Activated B cell treated with CpG ODN at 0.5 μM for 24 hours (primary cell): ENCODE results near the gene SAE1. TPM values are rescaled to one million over a fixed set of nuclear protein-coding genes. Genes with fewer than 3 reads are reported as not detected.

Source experiments
- ATAC-seq: fragments of 200-7000 bp; cut with Tn5 transposase; one replicate; pipeline ENCODE4 v1.10.0; 2021; ENCODE audit warnings: low read depth, mild to moderate bottlenecking, moderate library complexity
- CTCF ChIA-PET: fragments of 350-600 bp; sonication (Branson Sonifier 250); formaldehyde crosslinking; loops from one replicate; lab custom pipeline; 2021; ENCODE audit warnings: antibody characterized with exemption; lab: Charles Lee
- POLR2A ChIA-PET: fragments of 350-600 bp; sonication (Branson Sonifier 250); formaldehyde crosslinking; loops from one replicate; lab custom pipeline; 2021; ENCODE audit warnings: antibody characterized with exemption; lab: Charles Lee
- DNase-seq: peaks from one replicate; pipeline ENCODE4 v3.0.0; 2022
- H3K27ac Mint-ChIP-seq: one replicate; pipeline ENCODE4 v1.8.0; 2020; ENCODE audit warnings: mixed read lengths
- H3K27me3 Mint-ChIP-seq: one replicate; pipeline ENCODE4 v1.8.0; 2021; ENCODE audit warnings: mixed read lengths
- H3K36me3 Mint-ChIP-seq: one replicate; pipeline ENCODE4 v1.8.0; 2021; ENCODE audit warnings: low read depth, mixed read lengths
- H3K4me1 Mint-ChIP-seq: one replicate; pipeline ENCODE4 v1.8.0; 2021; ENCODE audit warnings: mixed read lengths
- H3K4me3 Mint-ChIP-seq: one replicate; pipeline ENCODE4 v1.8.0; 2020; ENCODE audit warnings: mild to moderate bottlenecking, mixed read lengths
- H3K9me3 Mint-ChIP-seq: one replicate; pipeline ENCODE4 v1.8.0; 2020; ENCODE audit warnings: mixed read lengths
- intact Hi-C: fragments of 100-400 bp; cut with micrococcal nuclease; formaldehyde crosslinking; loops from one replicate; pipeline ENCODE4 v1.15.1; 2024
- total RNA-seq: library from RNA; stranded (reverse); gene quantifications from 2 replicates; pipeline ENCODE4 v1.2.3, GENCODE V29; 2022
- TF ChIP-seq, protein P1 (sequence below): fragments of 200-600 bp; IDR thresholded peaks from one replicate; pipeline ENCODE4 v1.8.0; 2022; ENCODE audit warnings: antibody characterized with exemption, mild to moderate bottlenecking

Gene SAE1
- total RNA-seq, 1 donor from 2014 or later = 67.4 TPM

DNA sequence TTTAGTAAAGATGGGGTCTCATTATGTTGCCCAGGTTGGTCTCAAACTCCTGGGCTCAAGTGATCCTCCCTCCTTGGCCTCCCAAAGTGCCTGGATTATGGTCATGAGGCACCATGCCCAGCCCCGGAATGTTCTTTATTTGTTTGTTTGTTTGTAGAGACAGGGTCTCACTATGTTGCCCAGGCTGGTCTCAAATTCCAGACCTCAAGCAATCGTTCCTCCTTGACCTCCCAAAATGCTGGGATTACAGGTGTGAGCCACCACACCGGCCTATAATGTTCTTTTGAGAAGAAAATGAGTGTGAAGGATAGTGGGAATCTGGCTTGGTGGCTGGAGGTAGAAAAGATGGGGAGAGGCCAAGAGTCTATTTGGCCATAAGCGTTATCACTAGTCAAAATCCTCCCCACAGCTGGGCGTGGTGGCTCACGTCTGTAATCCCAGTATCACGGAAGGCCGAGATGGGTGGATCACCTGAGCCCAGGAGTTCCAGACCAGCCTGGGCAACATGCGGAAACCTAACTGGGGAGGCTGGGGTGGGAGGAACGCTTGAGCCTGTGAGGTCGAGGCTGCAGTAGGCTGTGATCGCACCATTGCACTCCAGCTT lies 105.5 kb downstream of the SAE1 start:
- intact Hi-C loops = no loop called here
- Mint-ChIP-seq H3K27ac (no peak overlapping the region), H3K4me3 (no peak overlapping the region), H3K36me3 (no peaks in the 10 kb centered on the region), H3K9me3 (no peaks in the 10 kb centered on the region), H3K27me3 (no peaks in the 10 kb centered on the region), H3K4me1 (peaks cover 30% of the 10 kb centered on the region)
- ATAC-seq (no peak), DNase-seq (no peak)
- ChIA-PET POLR2A (interaction anchor here (0.6 to 6.2 kb wide), 3 partner anchors 9 to 418 kb away, joined by 6 to 61 read pairs (median 8); no protein-coding TSS in a partner anchor), CTCF (interaction anchor here (1.0 kb wide), 1 partner anchor 25 kb away, joined by 5 read pairs; no protein-coding TSS in a partner anchor)
- TF ChIP-seq, protein P1, sequence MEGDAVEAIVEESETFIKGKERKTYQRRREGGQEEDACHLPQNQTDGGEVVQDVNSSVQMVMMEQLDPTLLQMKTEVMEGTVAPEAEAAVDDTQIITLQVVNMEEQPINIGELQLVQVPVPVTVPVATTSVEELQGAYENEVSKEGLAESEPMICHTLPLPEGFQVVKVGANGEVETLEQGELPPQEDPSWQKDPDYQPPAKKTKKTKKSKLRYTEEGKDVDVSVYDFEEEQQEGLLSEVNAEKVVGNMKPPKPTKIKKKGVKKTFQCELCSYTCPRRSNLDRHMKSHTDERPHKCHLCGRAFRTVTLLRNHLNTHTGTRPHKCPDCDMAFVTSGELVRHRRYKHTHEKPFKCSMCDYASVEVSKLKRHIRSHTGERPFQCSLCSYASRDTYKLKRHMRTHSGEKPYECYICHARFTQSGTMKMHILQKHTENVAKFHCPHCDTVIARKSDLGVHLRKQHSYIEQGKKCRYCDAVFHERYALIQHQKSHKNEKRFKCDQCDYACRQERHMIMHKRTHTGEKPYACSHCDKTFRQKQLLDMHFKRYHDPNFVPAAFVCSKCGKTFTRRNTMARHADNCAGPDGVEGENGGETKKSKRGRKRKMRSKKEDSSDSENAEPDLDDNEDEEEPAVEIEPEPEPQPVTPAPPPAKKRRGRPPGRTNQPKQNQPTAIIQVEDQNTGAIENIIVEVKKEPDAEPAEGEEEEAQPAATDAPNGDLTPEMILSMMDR = no peak

DNA sequence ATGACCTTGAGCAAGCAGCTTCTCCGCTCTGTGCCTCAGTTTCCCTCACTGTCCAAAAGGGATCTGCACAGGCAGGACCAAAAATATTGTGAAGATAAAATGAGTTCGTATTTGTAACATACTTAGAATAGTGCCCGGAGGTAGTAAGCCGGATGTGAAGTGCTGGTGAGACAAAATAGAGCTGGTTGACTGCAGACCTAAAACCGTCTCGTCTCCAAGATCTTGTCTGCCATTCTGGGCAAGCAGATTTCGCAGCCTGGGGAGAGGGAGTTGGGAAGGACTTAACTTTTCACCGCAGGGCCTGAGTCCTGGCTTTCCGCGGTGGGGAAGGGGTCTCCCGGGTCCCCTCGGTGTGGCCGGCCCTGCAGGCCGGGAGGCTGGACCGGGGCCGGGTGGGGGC lies 108.5 kb downstream of the SAE1 start:
- intact Hi-C loops = no loop called here
- H3K9me3 Mint-ChIP-seq = no peaks in the 10 kb centered on the region
- ChIA-PET POLR2A (interaction anchor here (0.5 to 6.2 kb wide), 5 partner anchors 12 to 126 kb away, joined by 5 to 61 read pairs (median 7); partner anchors contain the start of genes CCDC9 and ZC3H4), CTCF (interaction anchor here (2.2 kb wide), 1 partner anchor 28 kb away, joined by 10 read pairs; no protein-coding TSS in a partner anchor)
- peaks cover 24% of the 10 kb centered on the region for H3K4me1 Mint-ChIP-seq
- DNase-seq (no peak), ATAC-seq (no peak)
- peak overlapping the region; percentile 25 for H3K27ac Mint-ChIP-seq
- H3K27me3 Mint-ChIP-seq = peaks cover 1% of the 10 kb centered on the region
- no peaks in the 10 kb centered on the region for H3K36me3 Mint-ChIP-seq
- peak overlapping the region; percentile 30 for H3K4me3 Mint-ChIP-seq
- TF ChIP-seq, protein P1 = no peak

DNA sequence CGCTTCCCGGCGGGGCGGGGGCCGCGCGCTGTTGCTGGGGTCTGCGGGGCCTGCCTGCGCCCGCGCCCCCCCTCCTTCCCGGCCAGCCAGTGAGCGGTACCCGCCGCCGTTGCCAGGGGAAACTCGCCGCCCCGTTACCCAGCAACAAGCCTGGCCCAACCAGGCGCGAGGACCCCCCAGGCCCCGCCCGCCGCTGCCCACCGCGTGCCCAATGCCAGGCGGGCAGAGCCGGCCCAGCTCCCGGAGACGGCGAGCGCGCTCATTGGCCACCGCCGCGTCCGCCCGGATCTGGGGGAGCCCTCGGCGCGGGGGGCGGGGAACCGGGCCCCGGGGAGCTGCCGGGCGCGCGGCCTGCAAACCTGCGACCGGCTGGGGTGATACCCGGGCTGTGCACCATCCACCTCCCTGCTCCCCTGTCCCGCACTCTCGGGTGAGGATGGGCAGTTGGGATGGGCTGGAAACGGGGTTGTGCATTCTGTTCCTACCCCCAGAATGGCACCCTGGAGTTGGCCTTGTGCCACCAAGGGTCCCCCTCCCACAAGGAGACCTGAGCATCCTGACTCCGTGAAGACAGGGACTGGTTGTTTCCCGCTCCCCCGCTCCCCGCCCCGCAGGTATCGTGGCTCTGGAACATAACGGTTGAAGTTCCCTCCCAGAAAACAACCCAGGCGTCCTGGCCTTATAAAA lies 109.1 kb downstream of the SAE1 start:
- Mint-ChIP-seq H3K27me3 (peaks cover 3% of the 10 kb centered on the region), H3K9me3 (no peaks in the 10 kb centered on the region), H3K36me3 (no peaks in the 10 kb centered on the region), H3K4me1 (peaks cover 30% of the 10 kb centered on the region), H3K27ac (no peak overlapping the region), H3K4me3 (no peak overlapping the region)
- ChIA-PET POLR2A (interaction anchor here (0.5 to 6.2 kb wide), 9 partner anchors 11 to 126 kb away, joined by 3 to 61 read pairs (median 5); partner anchors contain the start of genes CCDC9 and ZC3H4), CTCF (interaction anchor here (1.2 to 2.2 kb wide), 2 partner anchors 29 kb away, joined by 5 to 10 read pairs; no protein-coding TSS in a partner anchor)
- DNase-seq (peak; percentile 55), ATAC-seq (peak; percentile 22)
- intact Hi-C loops = no loop called here
- TF ChIP-seq, protein P1 = no peak

DNA sequence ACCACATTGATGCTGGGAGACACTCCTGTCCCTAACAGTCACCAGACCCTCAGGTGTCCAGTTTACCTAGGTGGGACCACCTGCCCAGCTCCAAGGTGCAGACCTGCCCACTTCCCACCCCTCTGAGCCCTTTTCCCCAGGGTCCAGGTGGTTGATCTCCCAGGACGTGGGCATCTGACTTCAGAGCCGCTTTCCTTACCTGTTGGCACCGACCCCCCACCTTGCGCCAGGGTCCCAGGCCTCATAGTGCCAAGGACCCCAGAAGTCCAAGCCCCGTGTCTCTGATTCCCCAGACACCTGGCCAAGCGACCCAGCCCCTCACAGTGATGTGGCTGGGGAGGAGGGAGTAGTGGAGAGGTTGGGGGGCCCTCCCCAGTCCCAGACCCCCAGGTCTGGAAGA lies 109.9 kb downstream of the SAE1 start:
- ATAC-seq (no peak), DNase-seq (no peak)
- H3K27ac Mint-ChIP-seq = no peak overlapping the region
- TF ChIP-seq, protein P1 = no peak
- CTCF ChIA-PET = interaction anchor here (1.2 kb wide), 1 partner anchor 30 kb away, joined by 5 read pairs; no protein-coding TSS in a partner anchor
- H3K9me3 Mint-ChIP-seq = no peaks in the 10 kb centered on the region
- H3K36me3 Mint-ChIP-seq = no peaks in the 10 kb centered on the region
- H3K4me1 Mint-ChIP-seq = peaks cover 32% of the 10 kb centered on the region
- intact Hi-C loops = no loop called here
- peaks cover 4% of the 10 kb centered on the region for H3K27me3 Mint-ChIP-seq
- H3K4me3 Mint-ChIP-seq = peak overlapping the region; percentile 35
- POLR2A ChIA-PET = interaction anchor here (0.5 to 6.2 kb wide), 7 partner anchors 12 to 222 kb away, joined by 3 to 61 read pairs (median 4); no protein-coding TSS in a partner anchor
